Effector memory CD8-positive, alpha-beta T cell (primary cell): ENCODE data around the gene KRI1.

ENCODE experiments used
- ATAC-seq: fragments of 150-1000 bp; cut with Tn5 transposase; replicated peaks from 2 replicates; pipeline ENCODE4 v1.10.0; 2021; ENCODE audit warnings: mild to moderate bottlenecking, moderate library complexity
- DNase-seq, 3 experiments: peaks; one replicate each; pipeline ENCODE4 v3.0.0; 2021
- H3K27ac Mint-ChIP-seq, 2 donors: one replicate each; pipeline ENCODE4 v1.8.0; 2022; ENCODE audit warnings: mild to moderate bottlenecking in 2 of 2, mixed read lengths in 2 of 2, moderate library complexity in 2 of 2
- H3K27me3 Mint-ChIP-seq, 2 donors: one replicate each; pipeline ENCODE4 v1.8.0; 2022; ENCODE audit warnings: mixed read lengths in 2 of 2
- H3K36me3 Mint-ChIP-seq: one replicate; pipeline ENCODE4 v1.8.0; 2022; ENCODE audit warnings: mild to moderate bottlenecking, moderate library complexity, mixed read lengths; ENCODE audit not compliant: insufficient read depth
- H3K4me1 Mint-ChIP-seq, 2 donors: one replicate each; pipeline ENCODE4 v1.8.0; 2022; ENCODE audit warnings: low read depth in 2 of 2, mixed read lengths in 2 of 2
- H3K4me3 Mint-ChIP-seq, 2 donors: one replicate each; pipeline ENCODE4 v1.8.0; 2022; ENCODE audit warnings: mild to moderate bottlenecking in 2 of 2, mixed read lengths in 2 of 2, moderate library complexity in 2 of 2
- H3K9me3 Mint-ChIP-seq, 2 donors: one replicate each; pipeline ENCODE4 v1.8.0; 2022; ENCODE audit warnings: mixed read lengths in 2 of 2
- total RNA-seq, 9 experiments: gene quantifications; one replicate each; lab custom pipeline; 2026; lab: John Stamatoyannopoulos, UW

The KRI1 gene
- 65.9 to 131 (median 108) reads per million in 9 experiments for total RNA-seq

DNA sequence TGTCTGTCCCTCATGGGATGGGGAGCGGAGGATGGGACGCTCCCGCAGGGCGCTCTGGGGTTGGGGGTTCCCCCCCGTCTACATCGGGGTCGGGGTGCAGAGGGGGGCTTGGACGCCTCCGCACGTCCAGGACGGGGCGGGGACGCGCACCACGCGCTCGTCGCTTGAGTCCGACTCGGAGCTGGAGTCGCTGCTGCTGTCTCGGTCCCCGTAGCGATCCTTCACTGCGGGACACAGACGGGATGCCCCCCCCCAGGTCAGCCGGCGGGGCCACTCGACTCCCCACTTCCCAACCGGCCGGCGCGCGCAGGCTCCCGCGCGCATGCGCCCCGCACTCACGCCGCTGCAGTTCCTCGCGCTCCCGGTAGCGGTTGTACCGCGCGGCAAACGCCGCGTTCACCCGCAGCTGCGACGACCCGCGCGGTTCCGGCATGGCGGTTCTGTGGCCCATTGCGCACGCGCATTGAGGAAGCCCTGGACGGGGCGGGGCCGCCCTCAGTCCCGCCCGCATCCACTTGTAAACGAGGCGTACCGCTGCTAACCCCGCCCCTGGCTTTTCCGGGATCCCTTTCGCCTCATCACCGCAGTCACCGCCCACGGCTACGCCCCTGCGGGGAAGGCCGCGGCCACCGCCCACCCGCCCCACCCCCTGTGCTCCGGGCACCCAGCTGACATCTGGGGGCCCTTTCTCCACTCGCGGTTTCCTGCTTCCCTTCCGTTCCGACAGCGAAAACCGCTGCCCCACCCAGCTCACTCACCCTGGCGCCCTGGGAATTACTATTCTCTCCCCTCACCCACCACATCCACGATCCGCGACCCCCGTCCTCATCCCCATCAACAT lies at the start of gene KRI1:
Gene KRI1 (minus strand): TSS at position 444 of the 841 bp plus-strand sequence. CDS start 11 bp downstream, at position 433.
- peaks cover 31 to 45% of the 10 kb centered on the region in 2 donors for H3K4me1 Mint-ChIP-seq
- ATAC-seq (peak; percentile 51), DNase-seq (peak; percentile 98 to 99 (median 99))
- peaks cover 58% of the 10 kb centered on the region for H3K36me3 Mint-ChIP-seq
- no peaks in the 10 kb centered on the region for H3K9me3 Mint-ChIP-seq
- H3K27ac Mint-ChIP-seq = peak within 1 kb of the TSS; percentile 92 to 95
- peak within 1 kb of the TSS; percentile 87 to 90 for H3K4me3 Mint-ChIP-seq
- H3K27me3 Mint-ChIP-seq = no peaks in the 10 kb centered on the region

DNA sequence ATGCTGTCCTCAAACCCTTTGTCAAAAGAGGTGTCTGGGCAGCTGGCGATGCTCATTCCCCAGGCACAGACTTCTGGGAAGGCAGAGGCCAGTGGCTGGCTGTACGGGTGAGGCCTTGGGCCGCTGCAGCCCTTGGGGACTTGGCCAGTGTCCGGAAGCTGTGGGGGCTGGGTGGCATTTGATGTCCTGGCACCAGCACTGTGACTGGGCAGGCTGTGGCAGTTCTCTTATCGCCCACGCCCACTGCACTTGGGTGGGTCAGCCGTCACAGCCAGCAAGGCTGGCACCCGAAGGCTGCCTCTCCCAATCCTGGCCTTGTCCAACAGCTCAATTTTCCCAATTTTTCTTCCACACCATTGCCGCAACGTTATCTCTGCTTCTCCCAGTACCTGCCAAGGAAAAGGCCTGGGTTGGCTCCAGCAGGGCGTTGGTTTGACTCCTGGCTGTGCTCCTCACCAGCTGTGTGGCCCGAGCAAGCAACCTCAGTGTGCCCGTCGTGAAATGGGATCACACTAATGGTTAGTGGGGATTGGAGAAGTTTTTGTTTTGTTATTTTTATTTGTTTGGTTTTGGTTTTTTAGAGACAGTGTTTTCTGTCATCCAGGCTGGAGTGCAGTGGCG lies 46.8 kb upstream of the KRI1 start:
- DNase-seq (no peak), ATAC-seq (no peak)
- no peak overlapping the region for H3K4me3 Mint-ChIP-seq
- no peaks in the 10 kb centered on the region for H3K27me3 Mint-ChIP-seq
- peak overlapping the region in 1 of 2 donors; percentile 46 for H3K27ac Mint-ChIP-seq
- H3K4me1 Mint-ChIP-seq = peaks cover 19 to 20% of the 10 kb centered on the region in 2 donors
- no peaks in the 10 kb centered on the region for H3K9me3 Mint-ChIP-seq
- H3K36me3 Mint-ChIP-seq = peaks cover 30% of the 10 kb centered on the region

DNA sequence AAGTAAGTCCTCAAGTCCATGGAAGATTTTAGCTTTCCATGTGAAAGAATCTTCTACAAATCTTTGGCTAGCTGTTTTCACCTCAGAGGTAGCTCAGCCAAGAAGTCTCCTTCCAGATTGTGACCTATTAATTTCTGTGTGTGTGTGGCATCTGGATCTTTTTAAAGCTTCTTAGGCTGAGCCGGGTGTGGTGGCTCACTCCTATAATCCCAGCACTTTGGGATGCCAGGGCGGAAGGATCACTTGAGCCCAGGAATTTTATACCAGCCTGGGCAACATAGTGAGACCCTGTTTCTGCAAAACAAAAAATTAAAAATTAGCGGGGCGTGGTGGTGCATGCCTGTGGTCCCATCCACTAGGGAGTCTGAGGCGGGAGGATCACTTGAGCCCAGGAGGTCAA lies 46.1 kb upstream of the KRI1 start:
- Mint-ChIP-seq H3K4me3 (no peak overlapping the region), H3K27me3 (no peaks in the 10 kb centered on the region), H3K9me3 (no peaks in the 10 kb centered on the region), H3K27ac (peak overlapping the region in 1 of 2 donors; percentile 16), H3K4me1 (peaks cover 16 to 20% of the 10 kb centered on the region in 2 donors), H3K36me3 (peaks cover 26% of the 10 kb centered on the region)
- no peak for ATAC-seq
- DNase-seq = no peak

DNA sequence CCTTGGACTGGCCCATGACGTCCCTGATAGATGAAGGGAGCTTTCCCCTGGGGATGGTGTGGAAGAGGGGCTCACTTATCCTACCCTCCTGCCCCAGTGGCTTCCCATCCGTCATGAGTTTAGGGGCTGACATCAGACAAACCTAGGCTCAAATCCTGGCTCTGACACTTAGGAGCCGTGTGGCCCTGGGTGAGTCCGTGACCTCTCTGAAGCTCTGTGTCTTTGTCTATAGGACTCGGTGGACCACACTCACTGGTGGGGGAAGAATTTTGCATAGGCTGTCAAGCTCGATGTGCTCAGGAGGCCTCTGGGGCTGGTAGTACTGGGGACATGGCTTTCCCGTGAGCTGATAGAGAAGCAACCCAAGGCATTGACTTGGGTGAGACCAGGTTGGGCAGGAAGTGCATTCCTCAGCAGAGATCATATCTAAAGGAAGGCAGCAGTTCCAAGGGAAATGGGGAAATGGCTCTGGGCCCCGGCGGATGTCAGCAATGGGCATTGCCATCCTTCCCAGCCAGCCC lies 38.7 kb upstream of the KRI1 start:
- H3K27ac Mint-ChIP-seq = peak overlapping the region; percentile 96
- peaks cover 22 to 23% of the 10 kb centered on the region in 2 donors for H3K4me1 Mint-ChIP-seq
- H3K36me3 Mint-ChIP-seq = peaks cover 27% of the 10 kb centered on the region
- no peak for DNase-seq
- H3K4me3 Mint-ChIP-seq = peak overlapping the region; percentile 87 to 98
- no peaks in the 10 kb centered on the region for H3K27me3 Mint-ChIP-seq
- no peaks in the 10 kb centered on the region for H3K9me3 Mint-ChIP-seq
- ATAC-seq = no peak

DNA sequence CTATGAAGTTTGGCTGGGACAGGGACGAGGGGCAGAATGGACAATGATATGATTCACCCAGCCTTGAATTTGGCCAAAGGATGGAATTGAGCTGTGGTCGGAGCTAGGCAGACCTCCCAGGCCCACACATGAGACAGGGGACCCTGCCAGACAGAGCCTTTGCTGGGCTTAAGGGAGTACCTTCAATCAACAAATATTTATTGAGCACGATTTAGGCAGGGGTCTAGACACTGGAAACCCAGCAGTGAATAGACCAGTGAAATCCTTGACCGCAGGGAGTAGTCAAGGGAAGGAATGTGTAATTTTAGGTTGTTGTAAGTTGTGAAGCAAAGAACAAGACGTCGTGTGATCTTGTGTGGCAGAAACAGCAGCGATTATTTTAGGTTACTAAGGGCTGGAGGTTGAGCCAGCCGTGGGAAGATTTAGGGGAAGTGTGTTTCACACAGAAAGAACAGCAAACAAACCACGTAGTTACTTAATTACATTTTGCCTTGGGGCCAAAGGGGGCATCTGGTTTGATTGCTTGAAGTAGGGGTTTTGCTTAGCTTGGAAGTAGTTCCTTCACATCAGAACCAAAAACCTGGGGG lies 38.2 kb upstream of the KRI1 start:
- peaks cover 27% of the 10 kb centered on the region for H3K36me3 Mint-ChIP-seq
- DNase-seq (peak; percentile 29 to 45 (median 33)), ATAC-seq (peak; percentile 39)
- peak overlapping the region; percentile 87 to 98 for H3K4me3 Mint-ChIP-seq
- H3K4me1 Mint-ChIP-seq = peaks cover 22 to 23% of the 10 kb centered on the region in 2 donors
- H3K27ac Mint-ChIP-seq = peak overlapping the region; percentile 96
- H3K9me3 Mint-ChIP-seq = no peaks in the 10 kb centered on the region
- H3K27me3 Mint-ChIP-seq = no peaks in the 10 kb centered on the region

DNA sequence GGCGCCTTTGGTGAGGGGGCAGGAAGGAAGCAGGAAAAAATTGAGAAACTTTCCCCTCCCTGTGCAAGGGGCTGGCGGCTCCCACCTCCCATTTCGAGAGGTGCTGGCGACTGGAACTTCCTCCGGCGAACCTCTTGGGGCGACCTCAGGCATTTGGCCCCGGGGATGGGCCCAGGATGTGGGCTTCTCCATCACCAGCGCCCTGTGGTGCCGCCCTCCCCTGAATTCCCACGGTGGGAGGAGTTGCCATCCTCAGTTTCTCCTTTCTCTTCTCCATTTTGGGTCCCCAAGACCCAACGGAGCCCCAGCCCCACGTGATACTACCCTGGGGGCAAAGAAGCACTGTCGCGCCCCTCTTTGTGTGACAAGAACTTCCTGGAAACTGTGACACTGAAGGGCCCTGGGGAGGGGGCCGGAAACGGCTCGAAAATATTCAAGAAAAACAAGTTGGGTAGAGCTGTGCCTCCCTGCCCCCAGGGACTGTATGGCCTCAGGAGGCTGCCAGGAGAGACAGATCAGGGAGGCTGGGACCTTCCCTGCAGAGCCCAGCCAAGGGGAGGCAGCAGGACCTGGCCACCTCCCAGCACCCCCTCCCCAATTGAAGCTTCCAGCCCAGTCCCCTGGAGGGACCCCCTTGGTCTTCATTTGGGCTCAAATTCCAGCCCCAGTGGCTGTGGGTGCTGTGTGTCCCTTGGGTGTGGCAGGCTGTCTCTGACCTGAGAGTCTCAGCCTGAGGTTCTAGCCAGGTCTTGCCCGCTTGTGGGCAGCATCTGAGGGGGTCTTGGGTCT lies 37.5 kb upstream of the KRI1 start:
- ATAC-seq = peak; percentile 63
- DNase-seq = peak; percentile 56 to 74 (median 64)
- H3K4me3 Mint-ChIP-seq = peak overlapping the region; percentile 87 to 98
- no peaks in the 10 kb centered on the region for H3K9me3 Mint-ChIP-seq
- H3K27me3 Mint-ChIP-seq = no peaks in the 10 kb centered on the region
- peaks cover 26% of the 10 kb centered on the region for H3K36me3 Mint-ChIP-seq
- H3K27ac Mint-ChIP-seq = peak overlapping the region; percentile 96
- peaks cover 22 to 23% of the 10 kb centered on the region in 2 donors for H3K4me1 Mint-ChIP-seq

DNA sequence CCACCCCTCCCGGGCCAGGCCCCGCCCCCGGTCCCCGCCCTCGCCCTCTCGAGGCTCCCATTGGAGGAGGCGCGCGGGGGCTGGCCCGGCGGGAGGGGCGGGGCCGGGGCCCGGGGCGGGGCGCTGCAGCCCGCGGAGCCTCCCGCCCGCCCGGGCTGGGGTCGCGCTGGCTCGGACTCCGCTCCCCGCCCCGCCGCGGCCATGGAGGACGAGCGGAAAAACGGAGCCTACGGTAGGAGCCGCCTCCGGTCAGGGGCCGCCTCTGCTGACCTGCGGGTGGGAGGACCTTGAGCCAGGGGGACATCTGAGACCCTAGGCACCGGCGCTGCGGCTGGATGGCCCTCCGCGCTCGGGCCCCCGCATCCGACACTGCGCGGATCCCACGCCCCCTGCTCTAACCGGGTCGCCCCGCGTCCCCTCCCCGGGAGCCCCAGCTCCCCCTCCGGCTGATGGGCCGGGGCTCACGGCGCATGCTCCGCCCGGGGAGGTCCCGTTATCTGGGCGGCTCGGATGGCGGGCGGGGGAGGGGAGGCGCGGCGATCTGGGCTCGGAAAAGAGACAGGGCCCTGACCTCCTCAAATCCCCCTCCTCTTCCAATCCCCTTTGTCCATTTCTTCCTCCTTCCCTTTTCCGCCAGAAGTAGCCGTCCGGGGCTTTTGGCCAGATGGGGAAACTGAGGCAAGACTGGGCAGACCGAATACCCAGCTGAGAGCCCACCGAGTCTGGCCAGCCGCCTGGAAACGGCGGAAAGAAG lies 36.7 kb upstream of the KRI1 start:
- H3K9me3 Mint-ChIP-seq = no peaks in the 10 kb centered on the region
- ATAC-seq = peak; percentile 78
- H3K36me3 Mint-ChIP-seq = peaks cover 23% of the 10 kb centered on the region
- H3K27me3 Mint-ChIP-seq = no peaks in the 10 kb centered on the region
- peak overlapping the region; percentile 87 to 98 for H3K4me3 Mint-ChIP-seq
- H3K27ac Mint-ChIP-seq = peak overlapping the region; percentile 96
- DNase-seq = peak; percentile 73 to 80 (median 76)
- H3K4me1 Mint-ChIP-seq = peaks cover 22 to 23% of the 10 kb centered on the region in 2 donors

DNA sequence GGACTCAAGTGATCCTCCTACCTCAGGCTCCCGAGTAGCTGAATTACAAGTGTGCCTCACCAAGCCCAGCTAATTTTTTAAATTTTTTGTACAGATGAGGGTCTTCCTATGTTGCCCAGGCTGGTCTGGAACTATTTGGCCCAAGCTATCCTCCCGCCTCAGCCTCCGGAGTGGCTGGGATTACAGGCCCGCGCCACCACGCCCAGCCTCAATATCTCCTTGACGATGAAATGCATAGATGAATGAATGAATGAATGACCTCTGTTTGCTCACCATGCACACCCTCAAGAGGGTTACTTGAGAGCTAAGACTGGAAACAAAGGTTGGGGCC lies 36.2 kb upstream of the KRI1 start:
- no peaks in the 10 kb centered on the region for H3K9me3 Mint-ChIP-seq
- H3K27ac Mint-ChIP-seq = peak overlapping the region in 1 of 2 donors; percentile 22
- H3K36me3 Mint-ChIP-seq = peaks cover 23% of the 10 kb centered on the region
- no peaks in the 10 kb centered on the region for H3K27me3 Mint-ChIP-seq
- no peak for ATAC-seq
- H3K4me1 Mint-ChIP-seq = peaks cover 21 to 24% of the 10 kb centered on the region in 2 donors
- H3K4me3 Mint-ChIP-seq = peak overlapping the region; percentile 59 to 70
- DNase-seq = no peak

DNA sequence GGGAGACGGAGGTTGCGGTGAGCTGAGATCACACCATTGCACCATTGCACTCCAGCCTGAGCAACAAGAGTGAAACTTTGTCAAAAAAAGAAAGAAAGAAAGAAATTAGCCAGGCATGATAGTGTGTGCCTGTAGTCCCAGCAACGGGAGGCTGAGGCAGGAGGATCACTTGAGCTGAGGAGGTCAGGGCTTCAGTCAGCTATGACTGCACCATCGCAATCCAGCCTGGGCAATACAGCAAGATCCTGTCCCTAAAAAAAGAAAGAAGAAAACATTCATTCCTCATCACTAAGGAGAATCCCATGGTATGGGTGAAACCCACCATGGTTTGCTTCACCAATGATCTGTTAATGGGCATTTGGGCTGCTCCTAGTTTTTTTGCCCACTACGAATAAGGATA lies 34.3 kb upstream of the KRI1 start:
- Mint-ChIP-seq H3K27ac (peak overlapping the region in 1 of 2 donors; percentile 11), H3K4me1 (peaks cover 37 to 39% of the 10 kb centered on the region in 2 donors), H3K4me3 (peak overlapping the region in 1 of 2 donors; percentile 1), H3K9me3 (no peaks in the 10 kb centered on the region), H3K36me3 (peaks cover 29% of the 10 kb centered on the region), H3K27me3 (no peaks in the 10 kb centered on the region)
- ATAC-seq = no peak
- no peak for DNase-seq

DNA sequence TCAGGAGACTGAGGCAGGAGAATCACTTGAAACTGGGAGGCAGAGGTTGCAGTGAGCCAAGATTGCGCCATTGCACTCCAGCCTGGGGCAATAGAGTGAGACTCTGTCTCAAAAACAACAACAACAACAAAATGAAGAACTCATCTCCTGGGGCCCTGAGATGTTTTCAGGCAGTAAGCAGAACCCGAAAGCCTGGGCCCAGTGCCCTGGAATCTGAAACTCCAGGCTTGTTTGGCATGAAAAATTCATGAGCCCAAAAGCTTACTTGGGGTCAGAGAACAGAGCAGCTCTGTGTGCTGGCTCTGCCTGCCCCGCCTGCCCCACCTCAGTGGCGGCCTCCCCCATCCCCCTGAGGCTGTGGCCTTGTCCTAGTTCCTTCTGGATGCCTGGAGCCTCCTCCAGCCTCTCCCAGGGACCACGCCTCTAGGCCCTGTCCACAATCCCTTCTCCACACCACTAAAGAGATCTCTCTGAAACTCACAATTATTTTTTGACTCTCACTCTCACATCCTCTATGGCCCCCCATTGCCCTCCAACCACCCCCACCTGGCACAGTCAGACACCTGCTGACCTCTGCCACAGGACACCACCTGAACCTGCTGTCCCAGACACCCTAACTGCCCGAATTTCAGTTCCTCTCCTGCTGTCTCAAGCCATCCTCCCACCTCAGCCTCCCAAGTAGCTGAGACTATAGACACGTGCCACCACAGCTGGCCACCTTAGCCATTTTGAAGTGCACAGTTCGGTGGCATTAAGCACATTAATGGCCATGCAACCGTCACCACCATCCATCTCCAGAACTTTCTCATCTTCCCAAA lies 28.2 kb upstream of the KRI1 start:
- Mint-ChIP-seq H3K36me3 (peaks cover 11% of the 10 kb centered on the region), H3K4me3 (no peak overlapping the region), H3K27me3 (no peaks in the 10 kb centered on the region), H3K27ac (peak overlapping the region in 1 of 2 donors; percentile 50), H3K4me1 (peaks cover 19 to 23% of the 10 kb centered on the region in 2 donors), H3K9me3 (no peaks in the 10 kb centered on the region)
- ATAC-seq (no peak), DNase-seq (no peak)

DNA sequence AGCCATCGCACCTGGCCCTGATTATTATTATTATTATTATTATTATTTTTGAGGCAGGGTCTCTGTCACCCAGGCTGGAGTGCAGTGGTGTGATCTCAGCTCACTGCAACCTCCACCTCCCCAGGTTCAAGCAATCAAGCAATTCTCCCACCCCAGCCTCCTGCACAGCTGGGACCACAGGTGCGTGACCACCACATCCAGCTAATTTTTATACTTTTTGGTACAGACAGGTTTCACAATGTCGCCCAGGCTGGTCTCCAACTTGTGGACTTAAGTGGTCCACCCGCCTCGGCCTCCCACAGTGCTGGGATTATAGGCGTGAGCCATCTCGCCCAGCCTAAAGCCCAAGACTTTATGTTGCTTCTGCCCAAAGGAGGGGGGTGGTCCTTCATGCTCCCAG lies 27.3 kb upstream of the KRI1 start:
- H3K27ac Mint-ChIP-seq = no peak overlapping the region
- ATAC-seq (no peak), DNase-seq (no peak)
- H3K27me3 Mint-ChIP-seq = no peaks in the 10 kb centered on the region
- peaks cover 19 to 23% of the 10 kb centered on the region in 2 donors for H3K4me1 Mint-ChIP-seq
- H3K9me3 Mint-ChIP-seq = no peaks in the 10 kb centered on the region
- no peak overlapping the region for H3K4me3 Mint-ChIP-seq
- peaks cover 11% of the 10 kb centered on the region for H3K36me3 Mint-ChIP-seq

DNA sequence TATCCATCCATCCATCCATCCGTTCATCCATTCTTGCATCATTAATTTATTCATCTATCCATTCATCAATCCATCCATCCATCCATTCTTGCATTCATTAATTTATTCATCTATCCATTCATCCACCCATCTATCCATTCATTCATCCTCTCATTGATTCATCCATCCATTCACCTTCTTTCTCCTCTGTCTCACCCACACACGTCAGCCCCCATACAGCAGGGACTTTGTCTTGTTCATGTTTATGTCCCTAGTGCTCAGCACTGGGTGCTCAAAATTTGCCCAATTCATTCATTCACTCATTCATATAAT lies 22.0 kb upstream of the KRI1 start:
- H3K9me3 Mint-ChIP-seq = no peaks in the 10 kb centered on the region
- H3K27ac Mint-ChIP-seq = no peak overlapping the region
- H3K4me3 Mint-ChIP-seq = no peak overlapping the region

More for the DNA sequence above, 22.0 kb upstream of the KRI1 start:
- ATAC-seq = no peak
- DNase-seq = no peak
- Mint-ChIP-seq H3K27me3 (peaks cover 0 to 9% of the 10 kb centered on the region in 2 donors), H3K36me3 (no peaks in the 10 kb centered on the region), H3K4me1 (peaks cover 13 to 16% of the 10 kb centered on the region in 2 donors)
